ENCODE data around the gene TEX9.

TEX9 gene

DNA sequence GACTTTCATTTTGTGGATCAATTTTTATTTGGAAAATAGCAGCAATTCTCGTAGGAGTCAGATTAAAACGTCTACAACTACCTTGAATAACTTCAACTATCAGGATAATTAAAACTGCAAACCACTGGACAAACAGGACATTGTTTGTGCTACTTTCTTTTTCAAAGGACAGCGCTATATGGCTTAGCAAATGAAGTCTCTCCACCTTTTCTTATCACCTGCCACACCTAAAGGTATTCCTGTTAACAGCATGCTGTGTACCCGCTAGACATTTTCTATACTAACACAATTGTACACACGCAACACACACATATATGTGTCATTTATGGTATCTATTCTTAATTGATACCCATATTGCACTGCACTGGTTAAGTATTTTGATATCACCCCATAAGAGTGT is 80.5 kb downstream of the TEX9 start:
- no peak for DNase-seq (ENCODE audit: low read depth)

DNA sequence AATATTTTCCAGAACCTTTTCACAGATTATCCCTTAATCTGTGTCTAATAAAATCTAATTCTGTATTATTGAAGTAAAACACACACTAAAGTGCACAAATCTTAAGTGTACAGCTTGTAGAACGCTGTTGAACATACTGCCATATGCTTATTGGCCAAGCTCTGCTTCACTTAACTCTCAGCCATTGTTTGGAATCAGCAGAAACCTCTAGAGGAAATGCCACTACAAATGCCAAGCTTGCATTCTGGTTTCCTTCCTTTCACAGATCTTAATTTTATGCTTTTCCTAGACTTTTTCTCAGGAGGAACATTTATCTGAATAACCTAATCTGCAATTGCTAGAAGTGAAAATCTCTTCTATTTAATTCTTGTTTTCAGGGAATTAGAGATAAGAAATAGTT is 89.6 kb downstream of the TEX9 start:
- DNase-seq (ENCODE audit: low read depth) = no peak

DNA sequence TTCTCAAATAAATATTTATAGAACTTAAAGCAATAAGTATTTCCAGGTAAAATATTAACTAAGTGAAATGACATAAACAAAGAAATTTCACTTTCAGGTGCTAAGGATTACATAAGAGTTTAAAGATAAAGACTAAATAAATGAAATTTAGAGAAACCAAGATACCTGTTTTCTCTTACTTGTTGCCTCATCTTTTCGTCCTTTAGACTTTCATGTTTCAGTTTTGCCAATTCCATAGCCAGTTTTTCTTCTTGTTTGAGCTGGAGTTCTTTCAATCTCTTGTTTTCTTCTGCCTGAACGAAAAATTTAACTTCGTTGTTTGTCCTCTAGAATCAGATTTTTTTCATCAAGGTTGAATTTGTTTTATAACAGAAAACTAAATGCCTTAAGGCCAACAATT is 91.0 kb downstream of the TEX9 start:
- DNase-seq (ENCODE audit: low read depth) = no peak

DNA sequence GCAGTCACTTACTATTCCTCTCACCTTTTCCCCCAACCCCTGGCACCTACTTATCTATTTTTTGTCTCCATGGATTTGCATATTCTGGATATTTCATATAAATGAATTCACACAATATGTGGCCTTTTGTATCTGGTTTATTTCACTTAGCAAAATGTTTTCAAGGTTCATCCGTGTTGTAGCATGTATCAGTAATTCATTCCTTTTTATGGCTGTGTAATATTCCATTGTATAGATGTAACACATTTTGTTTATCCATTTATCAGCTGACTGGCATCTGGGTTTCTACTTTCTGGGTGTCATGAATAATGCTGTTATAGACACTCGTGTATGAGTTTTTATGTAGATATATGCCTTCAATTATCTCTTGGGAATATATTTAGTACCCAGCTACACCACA is 93.9 kb downstream of the TEX9 start:
- DNase-seq (ENCODE audit: low read depth) = no peak

DNA sequence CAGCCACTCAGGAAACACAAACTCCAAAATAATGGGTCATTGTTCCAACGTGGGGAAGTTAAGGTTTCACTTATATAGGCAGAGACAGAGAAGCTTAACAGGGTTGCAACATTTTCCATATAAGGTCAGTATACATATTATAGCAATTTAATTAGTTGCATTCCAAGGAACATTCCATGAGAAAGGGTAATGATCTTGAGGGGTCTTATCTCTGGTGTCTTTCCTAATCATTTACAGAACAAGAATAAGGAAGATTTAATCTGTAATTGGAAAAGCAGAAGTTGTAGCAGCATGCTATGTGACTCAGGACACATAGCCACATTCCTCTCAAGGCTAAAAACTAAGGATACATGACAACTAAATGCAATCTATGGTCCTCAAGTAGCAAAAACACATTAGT is 94.8 kb downstream of the TEX9 start:
- no peak for DNase-seq (ENCODE audit: low read depth)

DNA sequence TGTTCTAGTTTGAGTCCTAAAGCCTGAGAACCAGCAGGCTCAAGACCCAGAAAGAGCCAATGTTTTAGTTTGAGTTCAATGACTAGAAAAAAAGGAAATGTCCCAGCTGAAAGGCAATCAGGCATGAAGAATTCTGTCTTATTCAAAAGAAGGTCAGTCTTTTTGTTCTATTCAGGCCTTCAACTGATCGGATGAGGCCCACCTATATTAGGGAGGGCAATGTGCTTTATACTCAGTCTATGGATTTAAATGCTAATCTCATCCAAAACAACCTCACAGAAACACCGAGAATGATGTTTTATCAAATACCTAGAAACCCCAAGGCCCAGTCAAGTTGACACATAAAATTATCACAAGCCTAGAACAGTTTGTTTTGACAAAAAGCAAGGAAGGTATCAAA is 95.7 kb downstream of the TEX9 start:
- no peak for DNase-seq (ENCODE audit: low read depth)

DNA sequence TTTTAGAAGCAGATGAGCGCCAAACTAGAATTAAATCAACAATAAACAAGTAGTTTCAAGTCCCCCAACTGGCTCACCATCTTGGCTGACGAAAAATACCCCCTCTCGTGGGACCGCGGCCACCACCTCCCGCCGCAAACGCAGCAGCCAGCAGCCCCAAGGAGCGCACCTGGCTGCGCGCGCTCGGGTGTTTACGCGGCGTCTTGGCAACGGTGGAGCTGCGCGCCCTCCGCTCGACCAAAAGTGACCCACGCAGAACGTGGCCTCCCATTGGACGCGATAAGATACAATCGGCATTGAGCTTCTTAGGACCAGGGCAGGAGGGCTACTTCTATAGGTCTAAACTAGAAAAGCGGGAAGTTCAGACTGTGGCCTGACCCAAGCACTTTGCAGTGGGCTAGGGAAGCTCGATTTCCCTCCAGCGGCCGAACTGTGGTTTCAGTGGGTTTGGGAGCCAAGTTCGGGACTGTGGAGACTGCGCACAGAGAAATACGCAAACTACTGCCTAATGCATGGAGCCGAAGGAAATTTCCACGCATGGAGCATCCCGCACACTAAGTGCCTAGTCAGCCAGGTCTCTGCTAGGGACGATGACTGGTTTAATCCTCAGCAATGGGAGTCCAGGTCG is 99.8 kb downstream of the TEX9 start, which contains the start of gene MNS1:
TSS of gene MNS1 (minus strand) at position 245 of the 628 bp plus-strand sequence. CDS start at position 80, 165 bp downstream.
- DNase-seq (ENCODE audit: low read depth) = peak; percentile 4

DNA sequence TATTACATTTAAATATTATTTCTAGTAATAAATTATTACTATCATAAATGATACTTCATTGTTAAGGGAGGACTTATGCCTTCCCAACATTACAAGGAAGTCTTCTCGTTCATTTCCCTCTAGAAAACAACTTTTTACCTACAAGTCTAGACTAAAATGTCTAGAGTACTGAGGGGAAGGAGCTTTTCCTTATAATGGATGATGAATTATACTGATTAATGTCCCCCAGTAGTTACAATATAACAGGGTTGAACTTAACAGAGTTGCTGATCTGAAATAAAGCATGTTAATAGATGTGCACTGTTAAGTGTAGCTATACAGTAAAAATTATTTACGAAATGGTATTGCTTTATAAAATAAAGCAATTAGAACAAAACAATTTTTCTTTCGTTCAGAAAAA is 102.4 kb downstream of the TEX9 start:
- no peak for DNase-seq (ENCODE audit: low read depth)

DNA sequence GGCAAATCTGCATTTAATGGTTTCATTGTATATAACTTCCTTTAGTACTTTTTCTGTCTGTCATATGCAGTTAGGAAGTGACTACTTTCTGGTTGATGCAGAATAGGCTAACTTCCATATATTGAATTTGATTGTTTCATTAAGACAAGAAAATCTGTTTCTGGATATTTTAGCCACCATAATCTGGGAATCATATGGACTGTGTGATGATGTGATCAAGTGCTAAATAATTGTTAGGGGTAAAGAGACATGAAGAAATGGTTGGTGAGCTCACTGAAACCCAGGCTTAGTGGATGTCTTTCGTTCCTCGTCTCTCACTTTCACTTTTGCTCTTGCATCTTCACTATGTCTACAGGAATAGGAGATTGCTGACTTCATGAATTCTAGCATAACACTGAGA is 103.2 kb downstream of the TEX9 start:
- DNase-seq (ENCODE audit: low read depth) = no peak

DNA sequence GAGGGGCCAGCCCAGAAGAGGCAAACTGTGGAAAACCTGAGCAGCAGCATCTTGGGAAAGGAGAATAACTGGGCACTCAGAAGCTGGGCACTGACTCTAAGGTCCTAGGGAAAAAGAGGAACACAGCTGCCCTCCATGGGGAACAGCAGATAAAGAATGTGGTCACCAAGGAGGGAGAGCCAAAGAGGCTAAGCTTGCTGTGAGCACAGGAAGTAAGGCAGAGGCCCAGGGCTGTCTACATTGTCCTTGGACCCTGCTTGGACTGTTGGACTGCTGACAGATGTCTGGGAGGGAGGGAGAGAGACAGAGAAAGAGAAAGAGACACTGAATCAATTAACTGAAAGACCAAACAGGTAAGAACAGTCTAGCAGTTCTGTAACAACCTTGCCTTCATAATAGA is 104.3 kb downstream of the TEX9 start:
- no peak for DNase-seq (ENCODE audit: low read depth)

DNA sequence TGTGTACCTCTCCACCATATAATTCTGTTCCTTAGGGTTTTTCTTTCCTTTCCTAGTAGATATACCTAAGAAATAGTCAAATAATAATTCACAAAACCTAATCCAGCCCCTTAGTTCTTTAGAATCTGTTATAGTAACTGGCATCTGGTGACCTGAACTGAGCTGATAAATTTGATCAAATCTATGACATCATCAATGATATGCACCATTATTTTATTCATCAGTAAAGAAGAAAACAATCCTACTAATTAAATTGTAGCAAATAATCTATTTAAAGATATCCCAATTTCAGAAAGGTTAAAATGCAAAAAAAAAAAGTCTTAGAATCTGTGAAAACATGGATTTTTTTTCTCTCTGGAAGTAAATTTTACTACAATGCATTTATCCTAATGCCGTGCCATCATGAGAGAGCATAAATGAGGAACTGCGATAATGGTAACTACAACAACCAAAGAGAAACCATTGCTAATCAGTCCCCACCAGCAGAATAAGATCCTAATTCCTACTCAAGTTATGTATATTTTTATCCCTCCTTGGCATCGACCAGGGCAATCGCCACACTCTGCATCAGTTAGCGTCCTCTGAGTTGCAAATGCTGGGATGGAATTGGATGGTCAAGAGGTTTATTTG is 106.3 kb downstream of the TEX9 start:
- no peak for DNase-seq (ENCODE audit: low read depth)

DNA sequence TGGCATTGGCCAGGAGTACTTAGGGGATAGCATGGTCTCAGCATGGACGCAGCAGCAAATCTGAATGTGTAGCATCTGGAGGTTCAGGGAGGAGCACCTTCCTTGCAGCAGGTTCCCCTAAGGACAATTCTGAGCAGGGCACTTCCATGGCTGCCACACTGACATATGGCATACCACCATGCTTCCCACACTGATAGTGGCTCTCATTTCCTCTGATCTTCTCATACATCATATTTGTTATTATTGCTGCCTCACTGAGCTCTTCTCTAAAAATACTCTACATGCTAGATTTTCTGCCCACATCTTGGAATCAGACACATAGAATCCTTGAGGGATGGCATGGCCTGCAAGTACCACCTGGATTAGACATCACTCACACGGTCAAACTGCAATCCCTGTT is 107.1 kb downstream of the TEX9 start:
- no peak for DNase-seq (ENCODE audit: low read depth)

DNA sequence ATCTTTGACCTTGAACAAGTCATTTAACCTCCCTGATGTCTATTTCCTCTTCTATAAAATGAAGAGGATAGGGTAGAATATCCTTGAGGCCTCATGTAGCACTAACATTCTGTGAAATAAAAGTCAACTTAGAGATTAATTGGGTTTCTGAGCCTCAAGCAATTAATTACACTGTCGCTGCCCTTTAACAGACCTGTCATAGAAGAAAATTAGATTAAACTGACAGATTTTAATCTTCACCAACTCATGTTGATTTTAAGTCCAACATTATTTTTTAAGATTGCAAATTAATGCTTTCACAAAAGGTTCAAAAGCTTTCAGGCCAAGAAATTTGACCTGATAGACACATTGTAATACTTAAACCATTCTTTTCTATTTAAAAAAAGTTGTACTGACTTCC is 107.8 kb downstream of the TEX9 start:
- DNase-seq (ENCODE audit: low read depth) = no peak

DNA sequence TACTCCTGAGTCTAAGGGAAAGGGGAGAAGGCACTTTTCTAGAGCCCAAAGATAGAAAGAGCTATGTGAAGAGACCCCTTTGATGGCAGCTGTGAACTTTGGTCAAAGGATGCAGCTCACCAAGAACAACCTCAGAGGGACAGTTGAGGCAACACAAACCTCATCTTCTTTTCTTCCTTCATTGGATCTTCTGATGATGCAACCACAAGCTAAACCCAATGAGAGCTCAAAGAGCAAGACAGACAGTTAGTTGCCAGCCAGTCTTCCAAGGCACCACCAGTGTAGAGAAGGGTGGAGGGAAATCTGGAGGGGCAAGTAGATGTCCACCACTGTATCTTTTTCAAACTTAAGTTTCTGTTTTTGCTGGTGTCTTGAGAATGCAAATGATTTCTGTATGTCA is 110.1 kb downstream of the TEX9 start:
- no peak for DNase-seq (ENCODE audit: low read depth)

Data from stimulated activated CD8-positive, alpha-beta memory T cell treated with anti-CD3 and anti-CD28 coated beads, Interleukin-15, amount 100 ng/mL, for 1 hour (primary cell).